ENCODE data around the gene SUPV3L1.
"Not testable (repeated sequence)": the region's sequence is repeated elsewhere in the genome, so short reads cannot be mapped to it uniquely, and the experiment has no call there.

The SUPV3L1 gene

DNA sequence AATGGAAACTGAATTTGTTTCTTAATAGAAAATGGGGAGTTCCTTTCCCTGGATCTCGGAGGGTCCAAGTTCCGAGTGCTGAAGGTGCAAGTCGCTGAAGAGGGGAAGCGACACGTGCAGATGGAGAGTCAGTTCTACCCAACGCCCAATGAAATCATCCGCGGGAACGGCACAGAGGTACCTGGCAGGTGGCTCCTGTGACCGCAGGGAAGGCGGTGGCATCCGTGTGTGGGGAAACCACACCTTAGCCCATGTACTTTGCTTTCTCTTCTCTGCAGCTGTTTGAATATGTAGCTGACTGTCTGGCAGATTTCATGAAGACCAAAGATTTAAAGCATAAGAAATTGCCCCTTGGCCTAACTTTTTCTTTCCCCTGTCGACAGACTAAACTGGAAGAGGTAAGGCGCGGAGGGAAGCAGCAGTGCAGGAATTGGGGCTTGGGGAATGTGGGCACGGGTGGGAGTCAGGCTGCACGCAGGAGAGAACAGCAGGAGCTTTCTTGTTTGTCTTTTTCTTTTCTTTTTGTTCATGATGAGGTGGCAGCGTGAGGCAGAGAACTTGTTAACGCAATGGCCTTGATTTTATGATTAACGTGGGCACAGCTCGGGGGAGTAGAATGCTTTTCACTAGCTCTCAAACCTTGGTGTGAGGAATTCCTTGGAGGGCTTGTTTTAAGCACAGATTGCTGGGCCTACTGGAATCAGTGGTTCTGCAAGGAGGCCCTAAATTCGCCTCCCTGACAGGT, 52.9 kb downstream of the SUPV3L1 start:
- no peak for DNase-seq

DNA sequence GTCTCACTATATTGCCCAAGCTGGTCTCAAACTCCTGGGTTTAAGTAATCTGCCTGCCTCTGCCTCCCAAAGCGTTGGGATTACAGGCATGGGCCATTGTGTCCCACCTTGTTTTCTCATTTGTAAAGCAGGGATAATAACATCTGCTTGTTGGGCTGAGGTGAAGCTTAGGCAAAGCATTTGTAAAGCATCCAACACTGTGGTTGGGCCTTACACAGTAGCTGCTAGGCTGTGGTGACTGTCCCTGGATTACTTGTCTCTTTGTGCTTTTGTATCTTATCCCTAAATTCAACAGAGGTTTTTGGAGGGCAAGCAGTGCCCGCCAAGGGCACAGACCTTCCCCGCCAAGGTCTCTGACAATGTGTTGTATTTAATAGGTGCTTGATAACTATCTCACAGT, 54.4 kb downstream of the SUPV3L1 start:
- DNase-seq = no peak

- DNase-seq = peak; percentile 18
Measured at GRCh38 chr10:69237528-69238159, 57.6 kb downstream of the SUPV3L1 start.

GRCh38 chr10:69239136-69239535, 59.1 kb downstream of the SUPV3L1 start:
- no peak for DNase-seq

DNA sequence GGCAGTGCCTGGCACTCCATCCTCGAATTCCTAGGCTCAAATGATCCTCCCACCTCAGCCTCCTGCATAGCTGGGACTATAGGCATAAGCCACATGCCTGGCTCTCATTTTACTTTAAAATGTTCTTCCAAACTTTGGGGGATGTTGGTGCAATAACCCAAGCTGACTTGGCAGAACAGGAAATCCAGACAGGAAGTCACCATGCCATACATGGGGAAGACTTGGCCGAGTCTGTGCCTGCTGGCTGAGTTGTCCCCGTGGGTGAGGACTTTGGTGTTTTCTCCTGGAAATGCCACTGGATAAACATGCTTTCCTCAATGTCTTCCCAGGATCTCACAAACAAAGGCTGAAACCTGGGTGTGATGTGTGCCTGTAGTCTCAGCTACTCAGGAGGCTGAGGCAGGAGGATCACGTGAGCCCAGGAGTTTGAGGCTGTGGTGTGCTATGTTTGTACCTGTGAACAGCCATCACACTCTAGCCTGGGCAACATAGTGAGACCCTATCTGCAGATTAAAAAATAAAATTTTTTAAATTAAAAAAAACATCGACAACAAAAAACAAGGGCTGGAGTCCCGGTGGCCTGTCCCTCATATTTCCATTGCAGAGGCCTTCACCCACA, 59.9 kb downstream of the SUPV3L1 start:
- DNase-seq = no peak

DNA sequence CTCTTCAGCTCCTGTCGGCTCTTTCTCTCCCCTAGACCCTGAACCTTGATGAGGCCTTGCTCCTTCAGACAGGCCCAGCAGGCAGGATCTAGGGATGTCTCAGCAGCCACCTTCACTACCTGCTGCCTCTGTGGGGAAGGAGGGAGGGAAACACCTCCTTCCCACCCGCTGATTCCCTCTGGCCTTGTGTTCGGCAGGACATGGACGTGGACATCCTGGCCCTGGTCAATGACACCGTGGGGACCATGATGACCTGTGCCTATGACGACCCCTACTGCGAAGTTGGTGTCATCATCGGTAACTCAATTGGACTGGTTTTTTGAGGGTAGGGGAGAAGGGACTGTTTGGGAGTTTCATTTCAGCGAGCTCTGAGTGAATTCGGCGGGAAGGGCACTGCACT, 60.4 kb downstream of the SUPV3L1 start:
- no peak for DNase-seq

DNA sequence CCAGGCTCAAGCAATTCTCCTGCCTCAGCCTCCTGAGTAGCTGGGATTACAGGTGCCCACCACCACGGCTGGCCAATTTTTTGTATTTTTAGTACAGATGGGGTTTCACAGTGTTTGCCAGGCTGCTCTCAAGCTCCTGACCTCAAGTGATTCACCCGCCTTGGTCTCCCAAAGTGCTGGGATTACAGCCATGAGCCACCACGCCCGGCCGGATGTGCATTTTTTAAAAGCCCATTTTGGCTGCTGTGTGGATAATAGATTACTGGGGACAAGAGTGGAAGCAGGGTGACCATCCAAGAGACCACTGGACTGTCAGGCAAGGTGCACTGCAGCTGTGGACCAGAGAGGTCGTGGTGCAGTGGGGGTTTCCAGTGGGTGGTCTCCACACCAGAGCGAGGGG, 61.5 kb downstream of the SUPV3L1 start:
- DNase-seq = no peak

DNA sequence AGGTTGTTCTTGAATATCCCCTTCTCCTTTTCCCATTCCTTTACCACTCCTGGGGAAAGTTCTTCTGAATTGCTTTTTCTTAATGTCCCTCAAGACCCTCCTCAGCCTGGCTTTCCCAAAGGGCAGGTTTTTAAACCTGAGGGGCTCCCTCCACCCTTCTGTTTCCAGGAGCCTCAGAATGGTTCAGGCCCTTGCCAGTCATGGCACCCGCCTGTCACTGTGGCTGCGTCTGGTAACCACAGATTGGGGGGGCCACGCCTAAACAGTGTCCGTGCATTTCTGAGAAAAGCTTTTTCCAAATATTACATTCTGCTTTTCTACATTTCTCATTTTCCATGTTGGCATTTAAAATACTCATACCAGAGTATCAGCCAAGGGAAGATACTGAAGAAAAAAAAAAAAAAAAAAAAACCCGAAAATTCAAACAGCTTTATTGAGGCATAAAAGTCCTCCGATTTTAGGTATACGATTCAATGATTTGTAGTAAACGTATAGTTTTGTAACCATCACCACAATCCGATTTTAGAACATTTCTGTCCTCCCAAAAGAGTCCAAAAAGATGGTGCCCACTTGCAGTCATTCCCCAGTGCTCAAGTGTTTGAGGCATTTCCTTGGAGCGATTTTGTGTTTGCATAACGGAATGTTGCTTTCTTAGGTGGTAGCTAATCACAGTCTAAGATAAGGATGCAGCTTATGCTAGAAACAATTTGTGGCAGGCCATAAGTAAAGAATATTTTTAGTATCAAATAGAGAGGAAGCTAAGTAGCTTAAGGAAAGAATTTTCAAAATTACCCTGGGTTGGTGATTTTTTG, 62.2 kb downstream of the SUPV3L1 start:
- DNase-seq = no peak

- no peak for DNase-seq
Measured at GRCh38 chr10:69242852-69243212, 62.8 kb downstream of the SUPV3L1 start.

GRCh38 chr10:69243817-69244216, 63.8 kb downstream of the SUPV3L1 start:
- no peak for DNase-seq

DNA sequence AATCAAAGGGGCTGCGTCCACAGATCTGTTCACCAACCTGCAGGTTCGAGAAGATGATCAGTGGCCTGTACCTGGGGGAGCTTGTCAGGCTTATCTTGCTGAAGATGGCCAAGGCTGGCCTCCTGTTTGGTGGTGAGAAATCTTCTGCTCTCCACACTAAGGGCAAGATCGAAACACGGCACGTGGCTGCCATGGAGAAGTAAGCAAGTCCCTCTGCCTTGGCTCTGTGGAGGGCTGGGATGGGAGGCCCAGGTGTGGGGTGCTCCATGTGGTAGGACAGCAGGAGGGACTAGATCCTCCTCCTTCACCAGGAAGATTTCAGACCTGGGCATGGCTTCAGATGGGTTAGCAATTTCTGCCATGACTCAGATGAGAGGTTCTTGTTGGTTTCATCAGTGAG, 66.0 kb downstream of the SUPV3L1 start:
- no peak for DNase-seq

- no peak for DNase-seq
Measured at GRCh38 chr10:69246581-69247312, 66.7 kb downstream of the SUPV3L1 start.

GRCh38 chr10:69247313-69247710, 67.3 kb downstream of the SUPV3L1 start:
- no peak for DNase-seq

GRCh38 chr10:69248117-69248730, 68.2 kb downstream of the SUPV3L1 start:
- DNase-seq = no peak

- DNase-seq = no peak
Measured at GRCh38 chr10:69250041-69250440, 70.0 kb downstream of the SUPV3L1 start.

DNA sequence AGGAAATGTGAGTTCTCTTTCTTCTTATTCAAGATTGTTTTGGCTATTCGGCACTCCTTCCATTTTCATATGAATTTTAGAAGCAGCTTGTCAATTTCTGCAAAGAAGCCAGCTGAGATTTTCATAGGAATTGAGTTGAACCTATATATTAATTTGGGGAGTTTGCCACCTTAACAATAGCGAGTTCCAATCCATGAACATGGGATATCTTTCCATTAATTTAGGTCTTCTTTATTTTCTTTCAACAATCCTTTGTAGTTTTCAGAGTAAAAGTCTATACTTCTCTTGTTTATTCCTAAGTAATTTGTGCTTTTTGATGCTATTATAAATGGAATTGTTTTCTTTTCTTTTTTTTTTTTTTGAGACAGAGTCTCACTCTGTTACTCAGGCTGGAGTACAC, 71.4 kb downstream of the SUPV3L1 start:
- not testable (repeated sequence) for DNase-seq

GRCh38 chr10:69253171-69253570, 73.1 kb downstream of the SUPV3L1 start:
- no peak for DNase-seq

GRCh38 chr10:69254877-69255276, 74.8 kb downstream of the SUPV3L1 start:
- no peak for DNase-seq

All from NCI-H510A (cell line).